Osteoblast (primary cell): ENCODE data around the gene ITGA6. TPM values are rescaled to one million over a fixed set of nuclear protein-coding genes. Genes with fewer than 3 reads are reported as not detected.

Experiments
- DNase-seq: peaks from one replicate; pipeline ENCODE4 v3.0.0; 2011; ENCODE audit warnings: low spot score, mixed read lengths; ENCODE audit not compliant: insufficient read length; ENCODE audit errors: missing footprints
- H2AFZ ChIP-seq: 2 replicates; pipeline ENCODE4 v1.6.0; 2011; ENCODE audit warnings: mild to moderate bottlenecking, low read length
- H3K27ac ChIP-seq: 2 replicates; pipeline ENCODE4 v1.5.1; 2011; ENCODE audit warnings: mild to moderate bottlenecking, low read depth, low read length, moderate library complexity
- H3K27me3 ChIP-seq: 2 replicates; pipeline ENCODE4 v1.6.0; 2012; ENCODE audit warnings: mild to moderate bottlenecking, control low read depth, inconsistent platforms, low read length, moderate library complexity; ENCODE audit not compliant: insufficient read depth
- H3K36me3 ChIP-seq: 2 replicates; pipeline ENCODE4 v1.5.1; 2011; ENCODE audit warnings: mild to moderate bottlenecking, low read length, control low read depth, moderate library complexity; ENCODE audit not compliant: insufficient read depth
- H3K4me1 ChIP-seq: 2 replicates; pipeline ENCODE4 v1.5.1; 2011; ENCODE audit warnings: mild to moderate bottlenecking, low read length, control low read depth, moderate library complexity; ENCODE audit not compliant: insufficient read depth
- H3K4me2 ChIP-seq: 2 replicates; pipeline ENCODE4 v1.6.0; 2011; ENCODE audit warnings: mild to moderate bottlenecking, low read length; ENCODE audit not compliant: insufficient read depth
- H3K4me3 ChIP-seq: fragments of 200-600 bp; sonication (generic); 3 replicates; pipeline ENCODE4 v1.5.1; 2012; ENCODE audit warnings: mild to moderate bottlenecking, low read length, inconsistent platforms; ENCODE audit not compliant: insufficient read depth
- H3K79me2 ChIP-seq: 2 replicates; pipeline ENCODE4 v1.6.0; 2012; ENCODE audit warnings: mild to moderate bottlenecking, low read length, control low read depth, inconsistent platforms; ENCODE audit not compliant: insufficient read depth
- H3K9me3 ChIP-seq: 2 replicates; pipeline ENCODE4 v1.5.1; 2011; ENCODE audit warnings: low read depth, low read length, control low read depth
- H4K20me1 ChIP-seq: 2 replicates; pipeline ENCODE4 v1.6.0; 2012; ENCODE audit warnings: mild to moderate bottlenecking, low read length, control low read depth; ENCODE audit not compliant: insufficient read depth
- CTCF ChIP-seq: IDR thresholded peaks from 2 replicates; pipeline ENCODE4 v1.5.1; 2011; ENCODE audit warnings: mild to moderate bottlenecking, low read depth, low read length, moderate library complexity; ENCODE audit errors: extremely low read depth
- total RNA-seq: library from RNA; depleted of rRNA; stranded (reverse); fragments of >200 nt; gene quantifications from 2 replicates; pipeline ENCODE4 v1.2.3, GENCODE V29; 2012

The ITGA6 gene
- total RNA-seq, 1 donor: 9.0 TPM

- Histone ChIP-seq H3K36me3 (no peaks in the 10 kb centered on the region), H3K79me2 (no peaks in the 10 kb centered on the region), H2AFZ (no peak overlapping the region), H3K27ac (no peak overlapping the region), H3K4me2 (no peak overlapping the region), H3K9me3 (no peaks in the 10 kb centered on the region), H3K27me3 (no peaks in the 10 kb centered on the region), H3K4me3 (no peak overlapping the region), H3K4me1 (no peaks in the 10 kb centered on the region), H4K20me1 (no peaks in the 10 kb centered on the region)
- DNase-seq: no peak
- TF ChIP-seq CTCF: no peak
Observed at GRCh38 chr2:172449911-172450550, 22.6 kb downstream of the ITGA6 start.

- no peak overlapping the region for H3K27ac ChIP-seq
- H3K4me3 ChIP-seq: no peak overlapping the region
- H2AFZ ChIP-seq: no peak overlapping the region
- TF ChIP-seq CTCF: no peak
- DNase-seq: no peak
- H3K36me3 ChIP-seq: no peaks in the 10 kb centered on the region
- H3K4me2 ChIP-seq: no peak overlapping the region
- H3K9me3 ChIP-seq: no peaks in the 10 kb centered on the region
- no peaks in the 10 kb centered on the region for H4K20me1 ChIP-seq
- no peaks in the 10 kb centered on the region for H3K79me2 ChIP-seq
- H3K4me1 ChIP-seq: no peaks in the 10 kb centered on the region
- H3K27me3 ChIP-seq: no peaks in the 10 kb centered on the region
Observed at GRCh38 chr2:172451923-172452322, 24.5 kb downstream of the ITGA6 start.

GRCh38 chr2:172452845-172453244 is 25.5 kb downstream of the ITGA6 start:
- Histone ChIP-seq H3K4me3 (no peak overlapping the region), H2AFZ (no peak overlapping the region), H4K20me1 (no peaks in the 10 kb centered on the region), H3K36me3 (no peaks in the 10 kb centered on the region), H3K27me3 (peaks cover 3% of the 10 kb centered on the region), H3K9me3 (no peaks in the 10 kb centered on the region), H3K4me2 (no peak overlapping the region), H3K4me1 (no peaks in the 10 kb centered on the region), H3K79me2 (no peaks in the 10 kb centered on the region), H3K27ac (no peak overlapping the region)
- DNase-seq: no peak
- no peak for TF ChIP-seq CTCF

GRCh38 chr2:172454404-172455120 is 27.2 kb downstream of the ITGA6 start:
- H4K20me1 ChIP-seq: no peaks in the 10 kb centered on the region
- H3K4me2 ChIP-seq: no peak overlapping the region
- H3K9me3 ChIP-seq: no peaks in the 10 kb centered on the region
- TF ChIP-seq CTCF: no peak
- no peaks in the 10 kb centered on the region for H3K79me2 ChIP-seq
- peaks cover 3% of the 10 kb centered on the region for H3K27me3 ChIP-seq
- no peaks in the 10 kb centered on the region for H3K4me1 ChIP-seq
- no peak overlapping the region for H2AFZ ChIP-seq
- no peak overlapping the region for H3K27ac ChIP-seq
- H3K4me3 ChIP-seq: no peak overlapping the region
- no peaks in the 10 kb centered on the region for H3K36me3 ChIP-seq
- DNase-seq: no peak
